HG03159 (cell line): Measurements from ENCODE around the gene SLC22A5.
"Not testable (repeated sequence)": the region's sequence is repeated elsewhere in the genome, so short reads cannot be mapped to it uniquely, and the experiment has no call there.

ENCODE experiments used
- ATAC-seq: cut with Tn5 transposase; IDR thresholded peaks from one replicate; pipeline ENCODE4 v1.9.1; 2021; ENCODE audit warnings: mild to moderate bottlenecking, moderate library complexity; ENCODE audit not compliant: unreplicated experiment

The SLC22A5 gene

DNA sequence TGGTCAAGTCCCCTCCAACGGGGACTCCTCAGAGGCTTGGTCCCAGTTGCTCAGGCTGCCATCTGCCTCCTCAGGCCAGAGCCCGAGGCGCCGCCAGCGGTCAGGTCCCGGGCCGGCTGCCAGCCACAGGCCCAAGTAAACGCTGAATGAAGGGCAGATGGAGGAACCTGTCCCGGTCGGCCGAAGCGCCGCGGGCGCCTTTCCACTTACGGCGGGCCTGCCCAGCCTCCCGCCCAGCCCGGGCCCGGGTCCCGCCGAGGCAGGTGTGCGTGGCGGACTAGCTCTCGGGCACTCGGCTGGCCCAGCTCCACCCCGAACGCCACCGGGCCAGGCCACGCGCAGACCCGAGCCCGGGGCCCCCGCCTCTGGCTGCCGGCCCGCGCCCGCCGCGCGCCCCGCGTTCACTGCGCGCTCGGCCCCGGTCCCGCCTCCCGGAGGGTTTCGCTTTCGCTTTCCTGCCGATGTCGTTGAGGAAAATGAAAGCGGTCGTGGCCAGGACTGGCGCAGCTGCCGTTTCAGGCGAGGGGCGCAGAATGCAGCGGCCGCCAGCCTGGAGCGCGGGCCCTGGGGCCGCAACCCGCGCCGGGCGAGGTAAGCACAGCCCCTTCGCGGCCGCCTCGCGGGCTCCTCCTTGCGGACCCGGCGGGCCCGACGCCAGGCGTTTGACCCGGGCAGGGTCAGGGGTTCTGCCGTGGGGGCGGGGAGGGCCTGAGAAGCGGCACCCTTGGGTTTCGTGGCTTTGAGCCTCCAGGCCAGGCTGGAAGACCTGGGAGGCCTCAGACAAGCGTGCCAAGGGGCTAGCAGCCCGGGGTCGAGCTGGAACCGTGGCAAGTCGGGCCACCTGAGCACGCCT lies 41.2 kb downstream of the SLC22A5 start:
- ATAC-seq = peak; percentile 67

DNA sequence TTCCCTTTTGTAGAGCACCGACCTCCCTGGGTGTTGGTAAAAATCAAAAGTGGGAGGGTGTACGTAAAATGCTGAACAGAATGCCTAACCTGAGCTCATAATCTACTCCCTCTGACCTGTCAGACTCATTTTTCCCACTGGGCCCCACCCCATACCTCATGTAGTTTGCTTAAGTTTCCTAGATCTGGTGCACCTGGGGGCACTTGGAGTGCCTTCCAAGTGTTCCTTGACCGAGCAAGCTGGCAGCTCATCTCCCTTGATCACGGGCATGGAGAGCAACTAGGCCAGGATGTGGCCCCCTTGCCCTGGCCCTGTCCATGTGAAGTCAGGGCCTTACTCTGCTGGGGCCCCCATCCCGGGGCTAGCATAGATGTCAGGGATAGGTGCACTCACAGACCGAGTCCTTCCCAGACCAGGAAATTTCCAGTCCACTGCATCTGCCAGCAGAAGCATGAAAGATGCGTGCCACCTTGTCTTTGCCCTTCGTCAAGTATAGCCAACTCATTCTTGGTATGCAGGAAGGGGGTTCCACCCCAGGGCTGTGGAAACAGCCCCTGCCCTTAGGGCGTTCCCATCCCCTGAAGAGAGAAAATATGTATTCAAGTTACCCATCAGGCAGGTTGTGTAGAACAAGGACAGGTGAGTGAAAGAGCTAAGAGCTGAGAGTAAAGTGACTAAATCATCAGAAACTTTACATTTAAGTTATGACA lies 41.9 kb downstream of the SLC22A5 start:
- peak; percentile 14 for ATAC-seq

DNA sequence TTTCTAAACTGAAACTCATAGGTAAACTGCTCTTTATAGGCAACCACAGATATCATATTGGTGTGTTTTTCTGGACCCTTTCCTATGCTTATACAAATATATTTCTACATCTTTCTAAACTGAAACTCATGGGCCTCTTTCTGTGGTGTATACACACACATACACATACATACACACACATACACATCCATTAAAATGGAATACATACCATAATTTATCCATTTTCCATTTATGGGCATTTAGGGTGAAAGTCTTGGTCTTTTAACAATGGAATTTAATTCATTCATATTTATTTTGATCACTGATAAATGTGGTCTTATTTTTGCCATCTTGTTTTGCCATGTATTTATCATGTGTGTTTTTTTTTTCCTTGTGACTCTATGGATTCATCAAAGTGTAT lies 44.1 kb downstream of the SLC22A5 start:
- no peak for ATAC-seq

DNA sequence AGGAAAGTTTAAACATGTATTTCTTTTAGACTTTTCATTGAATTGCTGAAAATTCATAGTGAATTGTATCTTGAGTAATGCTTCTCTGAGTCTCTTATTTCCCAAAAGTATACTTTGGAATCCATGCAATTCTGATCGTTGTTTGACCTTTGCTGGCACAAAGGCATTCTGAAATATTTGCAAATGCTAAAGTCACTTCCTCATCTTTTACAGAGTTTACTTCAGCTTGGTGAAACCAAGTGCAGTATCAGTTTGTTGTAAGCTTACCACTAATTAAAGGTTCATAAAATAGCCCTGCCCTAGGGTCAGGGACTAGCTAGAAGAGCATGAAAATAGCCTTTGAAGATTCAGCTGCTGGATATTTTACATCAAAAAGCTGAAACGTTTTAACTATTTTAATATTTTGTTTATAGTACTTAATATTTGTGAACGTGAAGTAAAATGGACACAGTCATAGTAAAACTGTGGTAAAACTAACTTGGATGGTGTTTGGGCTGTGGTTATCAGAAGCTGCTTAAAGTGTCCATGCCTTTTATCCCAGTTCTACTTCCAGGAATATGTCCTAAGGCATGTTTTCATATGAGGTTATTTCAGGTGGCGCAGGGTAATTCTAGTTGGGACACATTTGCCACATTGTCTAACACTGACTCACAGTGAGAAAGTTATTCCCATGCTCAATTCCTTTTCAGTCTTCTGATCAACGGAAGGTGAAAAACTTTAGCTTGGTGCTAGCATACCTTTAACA lies 45.3 kb downstream of the SLC22A5 start:
- no peak for ATAC-seq

DNA sequence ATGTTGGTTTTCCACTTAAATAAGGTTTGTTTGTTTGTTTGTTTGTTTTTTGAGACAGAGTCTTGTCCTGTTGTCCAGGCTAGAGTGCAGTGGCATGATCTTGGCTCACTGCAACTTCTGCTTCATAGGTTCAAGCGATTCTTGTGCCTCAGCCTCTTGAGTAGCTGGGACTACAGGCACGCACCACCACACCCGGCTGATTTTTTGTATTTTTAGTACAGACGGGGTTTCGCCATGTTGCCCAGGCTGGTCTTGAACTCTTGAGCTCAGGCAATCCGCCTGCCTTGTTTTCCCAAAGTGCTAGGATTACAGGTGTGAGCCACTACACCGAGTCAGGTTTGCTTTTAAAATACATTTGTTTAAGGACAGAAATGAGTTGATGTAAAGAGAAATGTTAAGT lies 46.0 kb downstream of the SLC22A5 start:
- not testable (repeated sequence) for ATAC-seq

DNA sequence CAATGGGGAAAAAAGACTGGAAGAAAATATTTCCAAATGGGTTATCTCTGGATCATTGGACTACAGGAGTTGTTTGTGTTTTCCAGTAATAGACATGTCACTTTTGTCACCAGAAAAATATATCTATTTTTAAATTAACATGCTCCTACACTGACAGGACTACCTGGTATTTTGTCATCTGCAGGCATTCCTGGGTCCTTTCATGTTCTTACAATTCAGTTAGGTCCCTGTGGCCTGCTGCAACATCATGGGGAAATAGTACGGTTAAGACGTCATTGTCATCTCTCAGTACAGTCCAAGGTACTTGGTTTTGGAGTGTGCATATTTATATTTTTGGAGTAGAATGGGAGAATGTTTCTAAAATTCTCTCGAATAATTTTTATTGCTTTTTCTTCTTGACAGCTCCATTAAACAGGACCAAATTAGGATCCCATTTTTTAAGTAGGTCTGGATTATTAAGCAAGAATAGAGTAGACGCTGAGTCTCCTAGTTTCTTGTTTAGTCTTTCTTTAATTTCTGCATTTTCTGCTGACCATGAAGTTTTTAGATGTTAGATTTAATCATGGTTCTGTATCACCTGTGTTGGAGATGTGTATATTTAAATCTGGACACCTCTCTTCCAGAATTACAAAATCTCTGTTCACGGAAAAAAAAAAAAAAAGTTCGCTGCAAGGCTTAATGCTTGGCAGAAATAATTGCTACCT lies 46.9 kb downstream of the SLC22A5 start:
- no peak for ATAC-seq

DNA sequence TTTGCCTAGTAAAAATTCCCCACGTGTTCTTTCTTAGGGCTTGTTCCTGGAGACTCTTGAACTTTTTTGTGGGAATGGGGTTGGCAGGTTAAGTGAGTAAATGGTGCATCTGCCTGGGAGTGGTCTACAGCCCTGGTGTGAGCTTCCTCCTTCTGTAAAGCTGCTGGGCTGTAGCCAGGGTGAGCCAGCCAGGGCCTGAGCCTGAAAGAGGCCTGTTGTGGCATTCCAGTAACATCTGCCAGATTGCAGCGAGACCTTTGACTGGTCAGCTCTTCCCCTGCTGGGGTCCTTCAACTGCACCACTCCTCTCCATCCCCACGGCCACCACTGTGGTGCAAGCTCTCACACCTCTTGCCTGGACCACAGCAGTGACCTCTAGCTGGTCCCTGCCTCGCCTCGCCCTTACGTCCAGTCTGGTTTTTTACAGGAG lies 47.5 kb downstream of the SLC22A5 start:
- ATAC-seq = no peak

DNA sequence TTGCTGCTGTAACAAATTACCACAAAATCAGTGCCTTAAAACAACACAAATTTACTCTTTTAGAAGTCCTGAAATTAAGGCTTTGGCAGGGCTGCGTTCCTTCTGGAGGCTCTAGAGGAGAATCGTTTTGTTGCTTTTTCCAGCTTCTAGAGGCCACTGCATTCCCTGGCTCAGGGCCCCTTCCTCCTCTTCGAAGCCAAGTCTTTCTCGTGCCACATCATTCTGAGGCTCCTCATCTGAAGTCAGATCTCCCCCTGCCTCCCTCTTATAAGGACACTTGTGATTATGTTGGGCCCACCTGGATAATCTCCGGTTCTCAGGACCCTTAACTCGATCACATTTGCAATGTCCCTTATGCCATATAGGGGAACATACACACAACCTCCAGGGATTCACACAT lies 48.0 kb downstream of the SLC22A5 start:
- no peak for ATAC-seq

DNA sequence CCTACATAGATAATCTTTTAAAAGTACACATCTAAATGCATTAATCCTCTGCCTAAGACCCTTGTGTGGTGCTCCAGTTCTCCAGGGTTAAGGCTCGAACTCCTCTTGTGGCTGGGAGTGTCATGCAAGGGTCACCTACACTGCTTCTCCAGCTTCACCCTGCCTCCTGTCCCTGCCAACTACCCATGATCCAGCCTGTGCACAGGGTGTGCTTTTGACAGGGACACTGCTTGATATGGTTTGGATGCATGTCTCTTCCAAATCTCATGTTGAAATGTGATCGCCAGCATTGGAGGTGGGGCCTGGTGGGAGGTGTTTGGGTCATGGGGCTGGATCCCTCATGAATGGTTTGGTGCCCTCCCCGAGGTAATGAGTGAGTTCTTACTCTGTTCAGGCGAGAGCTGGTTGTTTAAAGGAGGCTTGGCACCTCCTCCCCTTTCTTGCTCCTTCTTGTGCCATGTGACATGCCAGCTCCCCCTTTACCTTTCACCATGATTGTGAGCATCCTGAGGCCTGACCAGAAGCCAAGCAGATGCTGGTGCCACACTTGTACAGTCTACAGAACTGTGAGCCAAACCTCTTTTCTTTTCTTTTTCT lies 48.5 kb downstream of the SLC22A5 start:
- no peak for ATAC-seq

DNA sequence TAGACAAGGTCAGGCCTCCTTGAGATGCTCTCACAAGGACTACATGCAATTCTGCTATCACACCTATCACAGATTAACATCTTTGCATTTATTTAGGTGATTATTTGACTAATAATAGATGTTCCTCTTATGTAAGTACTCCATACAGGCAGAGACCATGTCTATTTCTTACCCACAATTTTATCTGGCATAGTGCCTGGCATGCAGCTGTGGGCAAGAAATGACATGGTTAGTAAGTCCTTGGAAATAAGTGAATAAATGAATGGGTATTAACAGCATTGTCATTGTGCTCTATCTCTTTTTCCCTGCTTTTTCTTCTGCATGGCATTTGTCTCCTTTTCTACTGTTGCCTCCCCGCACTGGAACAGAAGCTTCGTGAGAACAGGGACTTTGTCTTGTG lies 49.4 kb downstream of the SLC22A5 start:
- no peak for ATAC-seq

DNA sequence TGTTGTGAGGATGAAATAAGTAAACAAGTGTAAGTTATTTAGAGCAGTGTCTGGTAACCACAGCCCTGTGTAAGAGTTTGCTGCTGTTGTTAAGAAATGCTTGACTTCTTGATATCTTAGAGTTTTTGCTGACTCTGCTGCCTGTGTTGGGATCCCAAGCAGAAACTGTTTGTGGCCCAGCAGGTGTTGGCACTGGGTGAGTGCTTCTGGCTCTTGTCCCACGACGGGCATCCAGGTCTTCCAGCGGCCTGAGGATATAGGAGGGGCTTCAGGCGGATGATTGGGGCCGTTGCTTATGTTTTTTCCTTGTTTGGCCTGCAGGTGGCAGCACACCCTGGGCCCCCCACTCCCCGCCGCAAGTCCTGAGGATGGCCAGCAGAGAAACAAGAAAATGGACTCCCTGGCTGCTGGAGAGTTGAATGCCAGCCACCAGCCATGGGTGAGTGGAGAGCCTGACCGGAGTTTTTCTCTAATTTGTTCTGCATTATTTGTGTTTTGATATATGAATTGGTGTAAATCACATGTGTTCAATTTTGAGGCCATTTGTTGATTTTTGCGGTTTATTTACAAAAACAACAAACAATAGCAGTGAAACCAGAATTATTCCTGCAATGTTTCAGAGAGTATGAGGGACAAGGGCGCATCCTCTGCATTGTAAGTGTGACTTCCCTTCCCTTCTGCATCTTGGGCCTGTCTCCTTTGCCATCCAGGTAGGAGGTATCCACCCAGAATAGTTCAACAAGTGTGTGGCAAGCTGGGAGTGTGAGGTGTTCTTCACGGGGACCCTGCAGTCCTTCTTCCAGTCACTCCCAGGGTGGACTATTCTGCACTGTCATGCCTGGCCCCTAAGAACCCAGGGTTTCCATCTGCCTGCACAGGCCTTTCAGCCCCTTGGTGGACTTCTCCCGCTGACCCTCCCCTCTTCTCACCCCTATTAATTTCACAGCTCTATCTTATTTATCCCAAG lies 50.3 kb downstream of the SLC22A5 start:
- ATAC-seq = no peak

DNA sequence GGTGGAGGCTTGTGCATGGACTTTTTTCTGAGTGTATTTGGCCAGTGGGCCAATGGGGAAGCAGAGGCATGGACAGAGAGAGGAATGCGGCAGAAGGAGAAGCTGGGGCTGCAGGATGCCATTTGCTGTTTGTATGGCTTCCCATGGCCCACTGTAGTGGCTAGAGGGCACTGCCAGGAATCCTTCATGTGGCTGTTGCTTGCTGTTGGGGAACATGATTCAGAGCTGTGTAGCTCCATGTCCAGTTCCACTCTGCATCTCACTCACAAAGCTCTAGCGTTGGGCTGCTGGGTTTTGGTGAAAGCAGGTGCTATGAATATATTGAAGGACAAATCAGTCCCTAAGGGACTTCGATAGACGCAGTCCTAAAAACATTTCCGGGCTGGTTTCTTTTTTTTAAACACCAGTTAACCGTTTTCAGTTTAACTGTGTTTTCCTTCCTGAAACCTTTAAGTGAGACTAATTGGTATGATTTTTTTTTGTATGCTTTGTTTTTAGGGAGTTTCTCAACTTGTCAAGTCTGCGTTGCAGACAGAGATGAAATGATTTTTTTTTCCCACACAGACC lies 51.3 kb downstream of the SLC22A5 start:
- ATAC-seq = peak; percentile 30

DNA sequence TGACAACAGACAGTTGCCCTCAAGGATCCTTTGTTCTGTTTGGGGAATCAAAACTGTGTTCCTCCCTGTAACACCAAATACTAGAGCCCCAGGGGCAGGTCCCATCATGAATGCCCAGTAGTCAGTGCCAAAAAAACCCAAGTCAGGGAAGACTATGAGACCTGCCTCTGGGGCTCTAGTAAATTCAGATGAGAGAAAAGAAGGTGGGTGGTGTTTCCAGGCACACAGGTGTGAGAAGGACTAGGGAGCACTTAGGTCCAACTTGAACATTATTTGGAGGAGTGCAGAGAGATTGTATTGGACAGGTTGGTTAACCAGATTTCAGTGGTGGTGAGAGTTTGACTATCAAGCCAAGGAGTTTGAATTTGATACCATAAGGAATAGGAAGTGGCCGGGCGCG lies 52.0 kb downstream of the SLC22A5 start:
- ATAC-seq = no peak

DNA sequence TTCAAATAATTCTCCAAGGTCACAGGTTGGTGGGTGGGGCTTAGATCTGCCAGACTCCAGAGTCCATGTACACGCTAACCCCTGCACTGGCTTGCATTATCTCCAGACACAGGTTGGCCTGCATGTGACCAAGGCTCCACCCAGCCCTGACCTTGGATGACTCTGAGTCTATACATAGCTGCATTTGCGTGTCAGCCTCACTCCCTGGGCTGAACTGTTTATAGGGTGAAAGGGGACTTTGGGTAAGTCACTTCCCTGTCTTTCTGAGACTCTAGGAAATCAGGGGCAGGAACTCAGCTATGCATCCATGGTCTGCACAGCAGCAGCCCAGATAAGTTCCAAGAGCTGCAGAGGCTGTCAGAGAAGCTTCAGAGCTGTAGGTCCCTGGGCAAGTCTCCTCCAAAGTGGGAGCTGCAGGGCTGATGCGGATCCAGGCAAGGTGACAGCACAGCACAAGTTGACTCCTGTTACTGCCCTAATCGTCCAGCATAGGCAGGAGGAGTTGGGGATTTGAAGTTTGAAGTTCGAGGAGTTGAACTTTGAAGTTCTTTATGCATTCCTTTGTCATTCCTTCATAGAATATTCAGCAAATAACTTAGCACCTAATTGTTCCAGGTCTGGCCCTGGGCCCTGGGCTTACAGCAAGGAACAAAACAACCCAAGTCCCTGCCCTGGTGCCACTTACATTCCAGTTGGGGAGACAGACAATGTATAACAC lies 53.4 kb downstream of the SLC22A5 start:
- no peak for ATAC-seq

DNA sequence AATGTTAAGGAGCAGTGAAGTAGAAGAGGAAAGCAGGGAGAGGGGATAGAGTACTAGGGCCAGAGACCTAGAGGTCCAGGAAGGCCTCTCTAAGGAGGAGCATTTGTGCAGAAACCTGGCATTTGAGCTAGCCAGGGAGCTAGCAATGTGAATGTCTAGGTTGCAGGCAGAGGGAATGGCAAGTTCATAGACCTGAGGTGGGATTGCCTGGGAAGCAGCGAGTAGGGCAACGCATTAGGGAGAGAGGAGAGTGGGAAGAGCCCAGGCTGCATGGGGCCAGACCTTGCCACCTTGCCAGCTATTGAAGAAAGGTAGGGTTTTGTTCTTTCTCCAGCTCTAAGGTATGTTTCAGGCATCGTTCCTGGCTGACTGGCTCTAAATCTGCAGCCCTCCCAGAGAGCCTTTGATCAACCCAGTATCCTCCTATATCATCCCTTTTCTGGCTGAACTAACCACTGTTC lies 54.0 kb downstream of the SLC22A5 start:
- ATAC-seq = no peak

DNA sequence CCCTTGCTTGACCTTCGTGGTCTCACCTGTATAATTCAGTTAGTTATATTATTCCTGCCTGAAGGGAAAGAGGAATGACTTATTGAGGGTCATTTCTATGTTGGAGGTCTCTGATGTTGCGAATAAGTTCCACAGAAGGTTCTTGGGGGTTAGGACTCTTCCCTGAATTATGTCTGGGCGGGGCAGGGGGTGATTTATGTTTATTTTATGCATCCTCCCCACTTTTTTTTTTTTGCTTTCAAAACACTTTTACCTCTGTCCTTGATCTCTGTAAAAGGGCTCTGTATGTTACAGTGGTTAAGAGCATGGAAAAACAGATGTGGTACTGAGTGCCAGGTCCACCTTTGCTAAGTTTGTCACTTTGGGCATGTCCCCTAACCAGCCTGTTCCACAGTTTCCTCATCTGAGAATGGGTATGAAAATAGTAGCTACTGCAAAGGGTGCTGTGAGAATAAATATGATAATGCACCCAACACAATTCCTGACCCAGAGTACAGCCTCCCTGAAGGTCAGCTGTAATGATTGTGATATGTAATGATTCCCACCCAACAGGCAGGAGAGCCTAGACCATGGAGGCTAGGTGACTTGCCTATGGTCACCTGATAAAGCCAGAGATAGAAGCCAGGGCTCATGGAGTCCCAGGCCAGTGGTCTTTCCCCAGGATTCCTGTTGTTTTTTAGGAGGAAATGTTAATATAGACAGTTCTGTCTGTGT lies 54.8 kb downstream of the SLC22A5 start:
- no peak for ATAC-seq

DNA sequence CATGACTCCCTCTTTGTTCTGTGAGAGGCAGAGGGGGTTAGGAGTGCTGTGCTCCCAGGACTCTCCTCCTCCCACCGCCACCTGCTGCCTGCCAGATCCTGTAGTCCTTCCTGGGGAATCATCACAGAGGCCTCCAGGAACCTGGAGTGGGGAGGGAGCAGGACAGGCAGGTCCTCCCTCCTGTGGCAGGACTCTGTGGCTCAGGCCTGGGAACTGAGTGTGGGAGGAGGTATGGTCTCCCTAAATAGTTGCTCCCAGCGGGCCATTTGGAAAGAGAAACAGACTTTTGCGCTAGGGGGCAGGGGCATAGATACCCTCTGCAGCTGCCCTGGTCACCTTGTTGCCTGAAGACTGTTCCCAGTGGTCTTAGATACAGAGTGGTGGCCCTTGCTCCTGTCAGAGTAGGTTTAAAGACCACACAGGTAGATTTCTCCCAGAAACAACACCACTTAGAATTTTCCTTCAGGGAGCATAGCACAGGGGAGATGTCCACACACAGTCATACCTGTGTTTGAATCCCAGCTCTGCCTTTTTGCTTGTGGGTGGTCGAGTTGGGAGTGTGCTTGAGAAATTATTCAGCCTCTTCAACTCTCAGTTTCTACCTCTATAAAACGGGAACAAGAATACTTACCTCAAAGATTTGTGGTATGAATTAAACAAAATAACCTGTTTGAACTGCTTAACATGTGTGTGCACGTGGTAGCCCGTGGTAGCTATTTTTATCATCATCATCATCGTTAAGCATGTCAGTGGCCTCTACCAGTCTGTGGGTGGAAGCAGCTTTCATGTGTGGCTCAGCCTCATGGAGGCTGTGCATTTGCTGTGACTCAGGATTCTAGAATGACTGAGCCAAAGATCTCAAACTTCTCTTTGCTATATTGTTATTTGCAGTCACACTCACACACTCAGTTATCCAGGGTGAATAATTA lies 55.8 kb downstream of the SLC22A5 start:
- ATAC-seq = peak; percentile 50
